GM18858 (cell line): ENCODE results near the gene FIBCD1.
"Not testable (repeated sequence)": the region's sequence is repeated elsewhere in the genome, so short reads cannot be mapped to it uniquely, and the experiment has no call there.

Experiments used
- ATAC-seq: cut with Tn5 transposase; IDR thresholded peaks from one replicate; pipeline ENCODE4 v1.9.1; 2021; ENCODE audit not compliant: unreplicated experiment

FIBCD1 gene

DNA sequence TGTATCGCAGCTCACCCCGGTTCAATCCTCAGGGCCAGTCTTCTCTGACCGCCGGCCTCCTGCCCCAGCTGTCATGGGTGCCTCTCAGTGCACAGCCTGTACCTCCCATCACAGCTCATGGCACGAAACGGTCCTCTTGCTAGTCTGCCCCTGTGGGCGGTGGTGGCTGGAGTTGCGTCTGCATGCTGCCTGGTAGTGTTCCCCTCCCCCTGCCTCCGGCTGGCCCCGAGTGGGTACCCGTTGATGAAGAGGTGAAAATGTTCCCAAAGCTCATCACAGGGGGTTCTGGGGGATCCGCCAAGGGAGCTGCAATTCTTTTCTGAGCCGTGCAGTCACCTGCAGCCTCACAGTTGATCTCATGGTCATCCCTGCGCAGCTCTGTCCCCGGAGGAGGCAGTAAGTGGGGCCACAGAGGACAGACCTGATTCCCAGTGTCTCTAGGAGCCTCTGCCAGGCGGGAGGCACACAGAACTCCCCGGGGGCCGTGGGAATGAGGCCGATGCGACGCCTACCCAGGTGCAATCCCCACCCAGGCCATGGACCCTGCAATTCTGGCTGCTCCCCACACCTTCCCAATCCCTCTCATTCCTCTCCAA is 34.7 kb upstream of the FIBCD1 start:
- no peak for ATAC-seq

- no peak for ATAC-seq
Observed at GRCh38 chr9:130972957-130973685, 34.1 kb upstream of the FIBCD1 start.

DNA sequence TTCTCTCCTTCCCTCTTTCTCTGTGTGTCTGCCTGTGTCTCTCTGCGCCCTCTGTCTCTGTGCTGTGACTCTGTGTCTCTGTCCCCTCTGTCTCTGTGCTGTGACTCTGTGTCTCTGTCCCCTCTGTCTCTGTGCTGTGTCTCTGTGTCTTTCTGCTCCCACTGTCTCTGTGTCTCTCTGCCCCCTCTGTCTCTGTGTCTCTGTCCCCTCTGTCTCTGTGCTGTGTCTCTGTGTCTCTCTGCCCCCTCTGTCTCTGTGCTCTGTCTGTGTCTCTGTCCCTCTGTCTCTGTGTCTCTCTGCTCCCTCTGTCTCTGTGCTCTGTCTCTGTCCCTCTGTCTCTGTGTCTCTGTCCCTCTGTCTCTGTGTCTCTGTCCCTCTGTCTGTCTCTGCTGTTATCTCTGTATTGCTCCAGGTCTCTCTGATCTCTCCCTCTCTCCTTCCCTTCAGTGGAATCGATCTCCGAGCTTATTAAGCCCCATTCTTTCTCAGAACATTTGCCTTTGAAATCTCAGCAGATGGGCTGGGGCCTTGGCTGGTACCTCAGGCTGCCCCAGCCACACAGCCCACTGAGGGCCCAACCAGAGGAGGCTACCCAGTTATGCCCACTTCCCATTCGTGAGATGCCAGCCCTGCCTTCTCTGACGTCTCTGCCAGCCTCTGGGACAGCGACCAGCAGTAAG is 33.4 kb upstream of the FIBCD1 start:
- no peak for ATAC-seq

GRCh38 chr9:130971294-130971849 is 32.3 kb upstream of the FIBCD1 start:
- no peak for ATAC-seq

DNA sequence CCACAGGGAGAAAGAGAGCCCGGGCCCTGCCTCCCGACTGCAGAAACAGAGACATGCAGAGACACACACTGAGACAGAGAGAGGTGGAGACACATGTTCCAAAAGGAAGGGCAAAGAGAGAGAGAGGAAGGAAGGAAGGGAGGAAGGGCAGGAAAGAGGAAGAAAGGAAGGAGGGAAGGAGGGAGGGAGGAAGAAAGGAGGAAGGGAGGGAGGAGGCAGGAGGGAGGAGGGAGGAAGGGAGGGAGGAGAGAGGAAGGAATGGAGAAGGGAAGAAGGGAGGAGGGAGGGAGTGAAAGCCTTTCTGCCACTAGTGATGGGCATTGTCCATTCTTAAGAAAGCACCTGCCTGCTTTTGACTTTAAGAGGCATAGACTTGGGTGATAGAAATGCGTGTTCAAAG is 31.8 kb upstream of the FIBCD1 start:
- no peak for ATAC-seq

DNA sequence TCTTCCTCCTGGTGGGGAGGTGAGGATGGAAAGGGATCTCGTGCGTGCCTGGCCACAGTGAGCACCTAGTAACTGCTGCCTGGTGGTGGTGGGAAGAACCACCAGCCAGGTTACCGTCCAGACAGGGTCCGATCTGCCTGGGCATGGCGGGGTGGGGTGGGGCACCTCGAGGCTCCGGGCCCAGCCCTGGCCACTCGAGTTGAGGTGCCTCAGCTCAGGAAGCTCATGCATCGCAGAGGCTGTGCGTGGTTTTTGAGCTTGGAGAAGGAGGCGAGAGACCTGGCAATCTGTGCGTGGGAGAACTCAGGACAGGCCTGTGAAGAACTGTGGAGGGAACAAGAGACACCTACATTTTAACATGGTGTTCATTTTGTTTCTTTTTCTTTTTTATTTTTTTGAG is 31.0 kb upstream of the FIBCD1 start:
- no peak for ATAC-seq

- no peak for ATAC-seq
Observed at GRCh38 chr9:130965680-130966079, 26.6 kb upstream of the FIBCD1 start.

DNA sequence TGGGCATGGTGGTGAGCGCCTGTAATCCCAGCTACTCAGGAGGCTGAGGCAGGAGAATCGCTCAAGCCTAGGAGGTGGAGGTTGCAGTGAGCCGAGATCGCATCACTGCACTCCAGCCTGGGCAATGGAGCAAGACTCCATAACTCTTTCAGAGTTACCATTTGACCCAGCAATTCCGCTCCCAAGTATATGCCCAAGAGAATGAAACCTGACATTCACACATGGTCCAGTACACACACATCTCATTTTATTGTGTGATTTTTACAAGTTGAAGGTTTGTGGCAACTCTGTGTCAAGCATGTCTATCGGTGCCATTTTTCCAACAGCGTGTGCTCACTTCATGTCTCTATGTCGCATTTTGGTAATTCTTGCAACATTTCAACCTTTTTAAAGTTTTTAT is 24.9 kb upstream of the FIBCD1 start:
- no peak for ATAC-seq

DNA sequence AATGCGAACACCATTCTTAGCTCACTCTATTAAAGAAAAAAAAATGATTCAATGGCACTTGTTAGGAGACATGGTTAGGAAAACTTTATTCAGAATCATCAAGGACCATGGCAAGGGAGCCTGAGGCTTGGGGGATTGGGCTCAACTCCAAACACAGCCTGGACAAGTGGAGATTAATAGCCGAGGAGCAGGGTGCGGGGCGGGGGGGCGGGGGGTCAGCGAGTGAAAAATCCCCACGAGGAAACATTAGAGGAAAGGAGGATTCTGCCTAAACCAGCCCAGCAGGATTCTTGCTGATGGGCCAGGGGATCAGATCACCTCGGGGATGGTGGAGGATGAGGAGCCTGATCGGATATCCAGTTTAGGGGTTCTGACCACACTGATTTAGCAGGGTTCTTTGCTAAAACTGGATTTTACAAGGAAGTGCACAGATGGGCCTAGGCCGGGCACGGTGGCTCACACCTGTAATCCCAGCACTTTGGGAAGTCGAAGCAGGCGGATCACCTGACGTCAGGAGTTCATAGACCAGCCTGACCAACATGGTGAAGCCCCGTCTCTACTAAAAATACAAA is 24.4 kb upstream of the FIBCD1 start:
- ATAC-seq = no peak

DNA sequence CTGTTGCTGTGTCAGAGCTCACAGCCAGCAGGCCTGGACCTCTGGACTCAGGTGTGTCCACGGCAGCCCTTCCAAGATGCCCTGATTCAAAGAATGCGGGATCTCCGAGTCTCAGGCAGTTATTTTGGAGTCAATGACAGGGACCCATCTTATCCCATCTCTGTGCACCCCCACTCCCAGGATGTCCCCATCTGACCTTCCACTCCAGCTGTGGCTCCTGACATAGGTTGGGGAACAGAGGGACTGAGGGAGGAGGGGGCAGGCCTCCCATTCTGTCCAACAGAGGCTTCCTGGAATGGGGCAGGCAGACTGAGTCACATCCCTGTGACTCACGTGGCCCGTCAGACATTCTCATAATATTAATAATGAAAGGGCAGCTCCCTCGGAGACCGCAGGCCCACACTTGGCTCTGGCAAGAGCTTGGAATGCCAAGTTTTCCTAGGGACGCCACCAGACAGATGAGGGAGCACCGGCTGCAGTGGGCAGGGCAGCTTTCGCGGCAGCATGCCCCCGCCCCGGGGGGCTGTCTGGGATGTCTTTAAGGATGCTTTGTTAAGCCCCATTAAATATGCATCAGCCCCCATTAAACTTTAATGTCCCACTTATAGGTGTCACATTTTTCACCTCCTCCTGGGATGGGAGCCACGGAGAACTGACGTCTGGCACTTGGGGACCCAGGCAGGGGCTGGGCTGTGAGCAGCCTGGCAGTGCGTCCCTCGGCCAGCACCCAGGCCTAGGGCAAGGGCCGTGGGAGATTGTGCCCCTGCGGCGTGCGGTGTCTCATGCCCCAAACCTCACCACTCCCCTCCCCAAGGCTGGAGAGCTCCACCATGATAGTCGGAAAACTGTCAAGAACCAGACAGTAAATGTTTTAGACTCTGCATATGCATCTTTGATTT is 23.6 kb upstream of the FIBCD1 start:
- no peak for ATAC-seq

DNA sequence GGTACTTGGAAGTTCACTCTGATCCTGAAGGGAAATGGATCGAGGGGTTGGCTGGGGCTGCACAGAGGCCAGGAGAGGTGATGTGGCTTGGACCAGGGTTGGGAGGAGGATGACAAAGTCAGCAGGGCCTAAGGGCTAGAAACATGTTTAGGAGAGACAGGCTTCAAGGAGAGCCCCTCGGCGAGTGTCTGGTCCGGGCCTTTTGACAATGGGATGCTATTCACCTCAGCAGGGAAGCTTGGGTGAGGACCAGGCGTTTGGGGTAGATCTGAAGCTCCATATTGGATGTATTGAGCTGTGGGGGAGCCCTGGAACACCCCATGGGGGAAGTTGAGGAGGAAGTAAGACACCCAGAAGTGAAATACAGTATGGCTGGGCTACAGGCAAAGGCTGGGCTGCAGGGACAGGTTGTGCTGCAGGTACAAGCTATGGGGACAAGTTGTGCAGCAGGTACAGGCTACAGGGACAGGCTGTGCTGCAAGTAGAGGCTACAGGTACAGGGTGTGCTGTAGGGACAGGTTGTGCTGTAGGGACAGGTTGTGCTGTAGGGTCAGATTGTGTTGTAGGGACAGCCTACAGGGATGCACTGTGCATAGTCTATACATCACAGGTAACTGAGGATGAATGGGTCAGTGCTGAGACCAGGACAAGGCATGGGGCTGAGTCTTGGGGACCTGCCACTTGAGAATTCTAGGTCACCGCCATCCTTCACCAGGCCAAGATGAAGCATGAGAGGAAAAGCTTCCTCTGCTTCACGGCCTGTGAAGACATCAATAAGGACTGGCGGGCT is 22.7 kb upstream of the FIBCD1 start:
- ATAC-seq = no peak

- ATAC-seq = no peak
Observed at GRCh38 chr9:130960522-130961378, 21.7 kb upstream of the FIBCD1 start.

DNA sequence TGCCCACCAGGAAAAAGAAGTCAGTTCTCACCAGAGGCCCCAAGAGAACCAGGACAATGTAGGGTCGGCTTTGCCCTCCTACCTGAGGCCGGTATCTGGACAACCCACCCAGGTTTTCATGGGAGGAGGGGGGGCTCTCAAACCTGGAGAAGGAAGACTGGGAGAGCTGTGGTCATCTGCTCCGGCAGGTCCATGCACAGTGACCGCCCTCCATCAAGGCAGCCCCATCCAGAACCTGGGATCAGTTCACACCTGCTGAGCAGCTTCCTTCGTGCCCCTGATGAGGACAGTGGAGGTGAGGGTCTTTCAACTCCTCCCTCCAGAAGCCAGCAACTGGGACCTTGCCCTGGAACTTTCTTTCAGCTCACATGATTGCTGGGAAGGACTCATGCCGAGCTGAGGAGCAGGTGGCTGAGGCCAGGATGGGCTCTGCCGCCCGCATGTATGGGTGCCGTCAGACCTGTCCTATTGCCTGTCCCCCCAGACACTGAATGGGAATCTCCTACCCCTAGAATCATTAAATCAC is 20.8 kb upstream of the FIBCD1 start:
- ATAC-seq = no peak

DNA sequence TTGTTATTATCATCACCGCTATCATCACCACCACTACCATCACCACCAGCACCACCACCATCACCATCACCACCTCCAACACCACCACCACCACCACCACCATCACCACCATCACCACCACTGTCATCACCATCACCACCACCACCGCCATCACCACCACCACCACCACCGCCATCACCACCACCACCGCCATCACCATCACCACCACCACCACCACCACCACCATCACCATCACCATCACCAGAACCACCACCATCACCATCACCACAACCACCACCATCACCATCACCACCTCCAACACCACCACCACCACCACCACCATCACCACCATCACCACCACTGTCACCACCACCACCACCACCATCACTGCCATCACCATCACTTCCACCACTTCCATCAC is 19.5 kb upstream of the FIBCD1 start:
- ATAC-seq = not testable (repeated sequence)

DNA sequence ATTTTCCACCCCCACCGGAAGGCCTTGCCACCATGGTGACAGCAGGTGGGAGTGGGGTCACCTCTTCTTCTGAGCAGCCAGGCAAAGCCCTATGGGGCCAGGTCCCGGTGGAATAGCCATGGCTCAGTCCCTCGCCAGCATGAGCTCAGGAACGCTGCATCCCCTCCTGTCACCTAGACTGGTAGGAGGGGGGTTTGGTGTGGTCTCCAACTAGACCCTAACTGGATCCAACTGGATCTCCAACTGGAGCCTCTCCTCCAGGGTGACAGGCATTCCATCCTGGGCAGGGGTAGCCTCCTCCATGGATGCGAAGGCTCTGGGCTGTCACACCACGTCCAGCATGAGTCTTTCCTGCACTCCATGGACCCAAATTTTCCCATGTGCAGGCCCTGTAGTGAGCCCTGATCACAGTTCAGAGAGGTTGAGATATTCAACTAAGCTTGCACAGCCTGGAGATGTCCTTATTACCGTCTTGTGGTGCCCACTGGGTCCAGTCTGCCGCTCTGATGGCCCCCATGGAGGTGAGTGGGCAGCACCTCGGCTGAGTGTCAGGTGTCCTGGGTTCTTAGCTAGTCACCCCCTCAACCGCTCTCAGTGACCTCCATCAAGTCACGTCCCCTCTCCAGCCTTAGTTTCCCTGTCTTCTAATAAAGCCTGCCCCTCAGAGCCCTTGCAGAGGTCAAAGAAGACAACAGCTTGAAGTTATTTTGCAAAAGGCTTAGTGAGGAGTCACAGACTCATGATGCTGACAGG is 18.6 kb upstream of the FIBCD1 start:
- ATAC-seq = no peak

DNA sequence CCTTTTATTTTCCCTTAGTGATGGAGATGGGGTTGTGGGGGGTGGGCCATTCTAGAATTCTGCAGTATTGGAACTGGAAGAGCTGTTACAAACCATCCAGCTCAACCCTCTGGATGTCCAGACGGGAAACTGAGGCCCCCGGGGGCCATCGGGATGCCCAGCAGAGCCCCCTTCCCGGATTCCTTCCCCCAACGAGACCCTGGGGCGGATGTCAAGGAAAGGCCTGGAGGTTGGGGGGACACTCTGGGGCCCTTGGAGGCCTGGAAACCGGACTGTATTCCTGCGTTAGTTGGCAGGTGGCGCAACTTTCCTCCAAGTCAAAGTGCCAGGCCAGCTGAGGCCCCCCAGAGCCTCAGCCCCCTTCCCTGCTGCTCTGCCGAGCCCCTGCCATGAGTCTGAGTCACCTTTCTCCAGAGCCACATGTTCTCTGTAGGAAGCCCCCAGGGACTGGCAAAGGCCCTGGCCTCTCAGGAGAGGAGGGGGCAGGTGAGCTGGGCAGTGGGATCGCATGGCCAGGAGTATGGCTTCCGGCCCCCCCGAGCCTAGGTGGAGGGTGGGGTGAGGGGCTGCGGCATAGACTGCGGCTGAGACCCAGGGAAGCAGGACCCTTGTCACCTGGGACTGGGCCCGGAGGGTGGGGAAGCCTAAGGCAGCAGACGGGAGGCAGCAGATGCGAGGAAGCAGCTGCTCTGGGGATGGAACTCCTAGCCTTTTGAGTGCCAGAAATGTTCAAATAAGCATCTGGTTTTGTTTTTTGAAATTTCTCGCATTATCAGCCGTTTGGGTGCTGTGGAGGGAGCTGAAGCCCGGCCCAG is 17.8 kb upstream of the FIBCD1 start:
- ATAC-seq = no peak

- no peak for ATAC-seq
Observed at GRCh38 chr9:130955947-130956621, 17.0 kb upstream of the FIBCD1 start.
